Measurements from ENCODE around the gene HPGDS.
"Not testable (repeated sequence)": the region's sequence is repeated elsewhere in the genome, so short reads cannot be mapped to it uniquely, and the experiment has no call there.

HPGDS gene

DNA sequence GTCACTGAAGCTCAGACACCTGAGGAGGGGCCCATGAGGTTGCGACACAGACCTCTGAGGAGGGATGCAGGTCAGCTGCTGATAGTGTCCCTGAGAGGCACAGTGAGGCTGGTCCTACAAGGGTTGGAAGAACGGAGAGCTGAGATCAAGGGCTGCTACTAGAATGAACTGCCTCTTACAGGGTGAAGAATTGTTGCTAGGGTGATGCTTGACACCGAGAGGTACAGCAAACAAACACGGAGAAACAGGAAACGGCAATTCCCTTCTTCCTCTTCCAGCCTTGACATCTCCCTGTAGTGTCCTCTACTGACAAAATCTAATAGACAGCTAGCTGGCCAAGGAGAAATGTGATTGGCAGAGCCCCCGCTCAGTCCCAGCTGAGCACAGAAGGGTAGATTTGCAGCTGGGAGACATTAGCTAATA is 11.8 kb upstream of the HPGDS start:
- peak; percentile 34 for DNase-seq

- DNase-seq, result no peak
Measured at GRCh38 chr4:94352996-94353395, 10.4 kb upstream of the HPGDS start.

GRCh38 chr4:94352163-94352562 is 9.5 kb upstream of the HPGDS start:
- DNase-seq, result no peak

DNA sequence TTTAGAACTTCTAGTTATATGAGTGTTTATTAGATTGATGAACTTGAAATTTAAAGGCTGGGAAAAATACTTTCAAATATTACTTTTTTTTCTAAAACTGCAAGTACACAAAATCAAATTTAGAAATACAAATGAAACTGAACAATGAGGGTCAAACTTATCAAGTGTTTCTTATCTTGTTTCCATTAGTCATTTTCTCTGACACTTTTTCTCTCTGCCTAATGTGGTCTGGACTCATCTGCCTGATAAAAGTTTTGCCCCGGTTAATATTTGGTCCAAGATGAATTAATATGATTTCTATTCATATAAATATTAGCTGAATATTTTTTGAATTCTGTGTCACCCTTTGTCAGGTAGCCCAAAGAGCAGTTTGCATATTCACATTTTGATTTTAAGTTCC is 8.7 kb upstream of the HPGDS start:
- no peak for DNase-seq

DNA sequence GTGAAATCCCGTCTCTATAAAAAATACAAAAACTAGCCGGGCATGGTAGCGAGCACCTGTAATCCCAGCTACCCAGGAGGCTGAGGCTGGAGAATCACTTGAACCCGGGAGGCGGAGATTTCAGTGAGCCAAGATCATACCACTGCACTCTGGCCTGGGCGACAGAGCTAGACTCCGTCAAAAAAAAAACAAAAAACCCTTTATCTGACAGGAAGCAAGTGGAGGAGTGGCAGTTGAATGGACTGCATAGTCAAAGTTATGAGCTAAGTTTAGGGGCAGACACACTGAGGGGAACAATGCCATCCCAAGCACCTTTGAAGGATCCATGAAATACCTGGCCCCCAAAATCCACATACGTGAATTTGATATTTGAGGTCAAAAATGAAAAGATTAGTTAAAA is 7.5 kb upstream of the HPGDS start:
- DNase-seq, result no peak

DNA sequence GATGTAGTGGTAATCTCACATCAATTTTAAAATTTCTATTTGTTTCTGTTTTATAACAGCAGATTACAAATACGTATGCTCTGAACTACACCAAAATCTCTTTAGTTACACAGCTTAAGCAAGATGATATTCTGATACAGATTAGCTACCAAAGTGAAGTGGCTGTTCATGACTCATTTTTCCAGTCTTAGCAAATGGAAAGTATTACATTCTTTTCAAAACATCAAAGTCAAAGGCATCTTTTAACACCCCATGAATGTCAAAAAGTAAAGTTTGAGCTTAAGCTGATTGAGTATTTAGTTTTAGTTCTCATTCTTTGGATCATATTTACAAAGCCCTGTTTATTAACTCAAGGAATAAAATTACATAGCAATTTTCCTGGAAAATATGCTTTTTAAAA is 6.6 kb upstream of the HPGDS start:
- DNase-seq, result no peak

DNA sequence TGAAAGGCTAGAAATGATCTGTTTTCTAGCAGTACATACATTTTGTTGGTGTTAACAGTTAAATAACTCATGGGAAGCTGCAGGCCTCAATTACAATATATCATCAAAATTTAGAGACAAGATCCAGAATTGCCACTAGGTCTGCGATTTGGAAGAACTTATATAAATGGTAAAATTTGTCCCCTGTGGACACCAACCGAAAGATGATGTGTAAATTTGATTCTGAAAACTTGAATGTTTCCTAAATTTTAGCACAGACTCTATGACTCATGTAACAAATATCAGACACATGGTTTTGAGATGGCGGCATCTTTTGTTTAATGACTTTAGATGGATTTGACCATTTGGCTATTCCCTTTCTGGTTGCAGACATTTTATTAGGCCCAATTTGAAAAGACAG is 6.0 kb upstream of the HPGDS start:
- DNase-seq, result no peak

DNA sequence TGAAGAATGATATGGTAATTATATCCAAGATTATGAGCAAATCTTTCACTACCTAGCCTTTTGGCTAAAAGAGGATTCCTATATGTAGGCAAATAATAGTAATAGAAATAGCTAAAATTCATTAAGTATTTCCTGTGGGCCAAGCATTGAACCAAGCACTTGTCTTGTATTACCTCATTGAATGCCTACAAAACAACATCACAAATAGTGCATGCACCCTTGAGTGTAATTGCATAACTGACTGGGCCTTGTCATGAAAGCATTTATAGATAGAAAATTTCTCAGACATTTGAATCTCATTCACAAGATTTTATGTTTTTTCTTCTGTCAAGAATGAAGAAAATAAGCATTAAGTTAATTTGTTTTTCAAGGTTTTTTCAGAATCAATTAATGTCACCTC is 3.9 kb upstream of the HPGDS start:
- no peak for DNase-seq

- DNase-seq, result no peak
Measured at GRCh38 chr4:94345969-94346368, 3.3 kb upstream of the HPGDS start.

DNA sequence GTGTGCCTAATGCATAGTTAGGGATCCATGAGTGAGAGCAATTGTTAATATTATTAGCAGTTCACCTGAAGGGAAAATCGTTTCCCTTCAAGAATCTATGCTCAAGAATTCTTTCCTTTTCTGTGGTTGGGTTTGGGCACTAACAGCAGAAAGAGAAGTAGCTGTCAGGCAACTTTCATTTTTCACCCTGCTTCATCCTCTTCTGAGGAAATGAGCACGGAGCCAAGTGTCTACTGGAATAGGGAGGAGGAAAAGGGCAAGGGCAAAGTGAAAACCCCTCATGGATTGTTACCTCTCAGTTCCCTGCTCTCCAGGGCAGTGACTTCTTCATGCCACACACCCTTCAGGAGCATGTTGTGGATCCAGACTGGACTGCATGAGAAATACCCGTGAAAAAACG is 2.6 kb upstream of the HPGDS start:
- no peak for DNase-seq

GRCh38 chr4:94344457-94344856 is 1.8 kb upstream of the HPGDS start:
- DNase-seq, result no peak

GRCh38 chr4:94341481-94342370 is 910 bp downstream of the HPGDS start:
- DNase-seq, result no peak

- no peak for DNase-seq
Measured at GRCh38 chr4:94339779-94340178, 2.9 kb downstream of the HPGDS start.

DNA sequence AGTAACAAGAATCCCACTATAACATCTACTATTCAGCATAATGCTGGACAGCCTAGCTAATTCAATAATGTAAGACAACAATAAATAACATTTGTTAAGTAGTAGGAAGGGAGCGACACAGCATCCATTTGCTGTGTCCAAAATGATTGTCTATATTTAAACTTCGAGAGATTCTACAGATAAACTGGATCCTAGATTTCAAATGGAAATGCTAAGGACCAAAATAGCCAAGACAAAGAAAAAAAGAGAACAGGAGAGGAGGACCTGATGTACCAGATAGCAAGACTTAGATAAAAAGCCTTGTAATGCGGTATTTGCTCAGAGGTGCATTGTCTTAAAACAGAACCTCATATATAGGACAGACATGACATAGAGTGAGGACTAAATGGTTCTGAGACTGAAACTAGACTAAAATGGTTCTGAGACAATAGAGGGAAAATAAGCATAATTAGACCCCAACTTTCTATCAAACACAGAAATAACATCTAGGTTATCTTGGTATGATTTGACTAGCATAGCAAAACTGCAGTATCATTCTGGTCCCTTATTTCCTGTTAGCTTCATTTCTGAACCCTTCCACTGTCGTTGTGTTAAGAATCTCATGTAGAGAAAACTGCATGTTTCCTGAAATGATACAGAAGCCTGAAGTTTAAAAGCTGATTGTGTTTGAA is 3.8 kb downstream of the HPGDS start:
- DNase-seq, result no peak

DNA sequence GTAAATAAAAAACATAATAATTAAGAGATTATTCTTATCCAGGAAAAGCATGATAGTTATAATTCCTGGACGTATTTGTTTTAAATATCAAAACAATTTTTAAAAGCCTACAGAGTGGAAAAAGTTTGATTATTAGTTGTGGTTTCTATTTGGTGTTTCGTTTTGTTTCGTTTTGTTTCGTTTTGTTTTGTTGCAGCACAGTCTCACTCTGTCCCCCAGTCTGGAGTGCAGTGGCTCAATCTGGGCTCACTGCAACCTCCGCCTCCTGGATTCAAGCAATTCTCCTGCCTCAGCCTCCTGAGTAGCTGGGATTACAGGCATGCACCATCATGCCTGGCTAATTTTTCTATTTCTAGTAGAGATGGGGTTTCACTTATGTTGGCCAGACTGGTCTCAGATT is 5.8 kb downstream of the HPGDS start:
- DNase-seq, result not testable (repeated sequence)

GRCh38 chr4:94336303-94336702 is 6.3 kb downstream of the HPGDS start:
- no peak for DNase-seq

GRCh38 chr4:94334962-94335361 is 7.7 kb downstream of the HPGDS start:
- DNase-seq, result no peak

DNA sequence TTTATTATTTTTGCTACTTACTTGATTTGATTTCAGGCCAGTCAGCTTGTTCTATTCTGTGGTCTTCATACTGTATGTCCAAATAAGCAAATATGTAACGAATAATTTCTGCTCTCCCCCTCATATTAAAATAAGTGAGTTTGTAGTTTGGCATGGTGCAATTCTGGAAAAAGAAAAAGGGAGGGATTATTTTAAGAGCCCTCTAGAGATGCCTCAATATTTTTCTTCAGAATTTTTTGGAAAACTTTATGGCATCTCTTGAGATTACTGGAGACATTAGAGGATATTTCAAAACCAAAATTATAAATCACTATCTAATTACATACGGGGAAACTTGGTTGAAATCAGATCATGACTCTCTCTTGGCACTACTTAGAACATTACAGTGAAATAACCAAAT is 8.2 kb downstream of the HPGDS start:
- no peak for DNase-seq

DNA sequence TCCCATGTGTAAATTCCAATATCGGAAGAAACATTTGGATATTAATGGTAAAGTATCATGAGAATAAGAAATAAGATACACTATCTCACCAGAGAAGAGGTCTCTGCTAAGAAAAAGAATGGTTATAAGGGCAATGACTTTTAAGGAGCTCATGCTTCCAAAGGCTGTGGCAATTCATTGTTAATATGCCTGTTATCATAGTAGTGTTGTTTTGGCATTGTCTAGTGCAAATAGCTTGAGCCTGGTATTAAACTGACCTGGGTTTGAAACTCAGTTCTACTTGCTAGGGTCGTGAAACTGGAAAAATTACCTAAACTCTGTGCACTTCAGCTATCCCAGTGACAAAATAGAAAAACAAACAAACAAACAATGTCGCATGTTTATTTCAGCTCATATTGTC is 8.8 kb downstream of the HPGDS start:
- DNase-seq, result no peak

GRCh38 chr4:94332983-94333590 is 9.5 kb downstream of the HPGDS start:
- DNase-seq, result no peak

- DNase-seq, result no peak
Measured at GRCh38 chr4:94329933-94330332, 12.7 kb downstream of the HPGDS start.

- no peak for DNase-seq
Measured at GRCh38 chr4:94325835-94326234, 16.8 kb downstream of the HPGDS start.

- not testable (repeated sequence) for DNase-seq
Measured at GRCh38 chr4:94319927-94320326, 22.7 kb downstream of the HPGDS start.

DNA sequence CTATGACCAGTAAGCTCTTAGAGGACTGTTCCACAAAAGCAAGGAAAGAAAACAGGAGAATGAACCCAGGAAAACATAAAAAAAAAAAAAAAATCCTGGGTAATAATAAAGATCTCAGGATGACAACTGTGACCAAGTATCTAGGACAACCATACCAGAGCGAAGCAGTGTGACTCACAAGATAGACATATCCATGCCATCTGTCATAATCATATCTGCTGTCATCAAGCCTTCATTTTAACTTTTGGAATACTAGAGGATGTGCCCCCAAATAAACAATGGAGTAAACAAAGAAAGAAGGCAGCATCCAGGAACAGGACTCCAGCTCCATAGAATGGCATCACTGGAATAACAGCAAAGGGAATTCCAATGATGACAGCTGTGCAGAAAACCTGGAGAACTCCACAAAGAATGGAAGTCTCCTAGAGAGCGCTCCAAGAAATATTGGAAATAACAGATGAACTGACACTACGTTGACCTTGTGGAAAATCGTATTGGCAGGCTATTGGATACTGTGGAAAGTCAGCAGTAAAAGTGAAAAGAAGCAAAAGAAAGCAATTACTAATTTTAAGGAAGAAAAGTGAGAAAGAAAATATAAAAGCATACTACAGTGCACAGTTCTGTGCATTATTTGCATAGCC is 35.3 kb downstream of the HPGDS start:
- DNase-seq, result no peak

Data from NCI-H510A treated with DMSO at 0.1 percent for 48 hours (cell line).